IMR-90 (cell line): ENCODE results near the gene C19orf85. TPM values are rescaled to one million over a fixed set of nuclear protein-coding genes. Genes with fewer than 3 reads are reported as not detected.

Experiments used
- ATAC-seq: fragments of 200-7000 bp; cut with Tn5 transposase; 2 replicates; pipeline ENCODE4 v1.9.1; 2020; ENCODE audit warnings: low read depth, mild to moderate bottlenecking, moderate library complexity
- BruUV-seq: library from RNA; stranded (reverse); fragments of 400-500 nt; replicated peaks from 2 replicates; lab custom pipeline; 2021; lab: Mats Ljungman, UMichigan
- CTCF ChIA-PET: fragments of 300-600 bp; formaldehyde crosslinking; extraction: SDS; loops from one replicate; lab custom pipeline; 2021; ENCODE audit warnings: antibody characterized with exemption; lab: Yijun Ruan, JAX
- POLR2A ChIA-PET: fragments of 300-600 bp; sonication (Branson Sonifier 250); formaldehyde crosslinking; loops from one replicate; lab custom pipeline; 2022; ENCODE audit warnings: antibody characterized with exemption; ENCODE audit not compliant: unreplicated experiment; lab: Charles Lee
- DNase-seq: peaks from one replicate; pipeline ENCODE4 v3.0.0; 2013
- H2AFZ ChIP-seq: replicated peaks from 2 replicates; pipeline ENCODE3; 2013; ENCODE audit warnings: low read length, mild to moderate bottlenecking; ENCODE audit not compliant: poor library complexity
- H2AK5ac ChIP-seq: 2 replicates; pipeline ENCODE4 v1.6.1; 2013; ENCODE audit warnings: low read depth, low read length, inconsistent platforms
- H2AK9ac ChIP-seq: replicated peaks from 2 replicates; pipeline ENCODE3; 2013; ENCODE audit warnings: mild to moderate bottlenecking, low read depth, low read length, moderate library complexity; ENCODE audit not compliant: poor library complexity
- H2BK120ac ChIP-seq: 2 replicates; pipeline ENCODE4 v1.6.1; 2013; ENCODE audit warnings: low read depth, low read length, inconsistent platforms
- H2BK15ac ChIP-seq: 3 replicates; pipeline ENCODE4 v1.6.1; 2013; ENCODE audit warnings: low read depth, low read length, inconsistent platforms
- H2BK20ac ChIP-seq: 2 replicates; pipeline ENCODE4 v1.6.1; 2013; ENCODE audit warnings: low read depth, mild to moderate bottlenecking, inconsistent platforms, low read length, moderate library complexity
- H2BK5ac ChIP-seq: 2 replicates; pipeline ENCODE4 v1.6.1; 2013; ENCODE audit warnings: mild to moderate bottlenecking, low read depth, low read length, inconsistent platforms; ENCODE audit not compliant: poor library complexity, severe bottlenecking
- H3K14ac ChIP-seq: replicated peaks from 2 replicates; pipeline ENCODE4 v1.6.1; 2013; ENCODE audit warnings: low read depth, low read length, inconsistent platforms
- H3K18ac ChIP-seq: 2 replicates; pipeline ENCODE4 v1.6.1; 2013; ENCODE audit warnings: low read depth, low read length, control low read depth
- H3K23ac ChIP-seq: 2 replicates; pipeline ENCODE4 v1.6.1; 2013; ENCODE audit warnings: low read depth, low read length, inconsistent platforms
- H3K27ac ChIP-seq: 2 replicates; pipeline ENCODE4 v1.5.1; 2013; ENCODE audit warnings: mild to moderate bottlenecking, control low read depth, low read length; ENCODE audit not compliant: insufficient read depth
- H3K27me3 ChIP-seq: 2 replicates; pipeline ENCODE4 v1.6.1; 2013; ENCODE audit warnings: low read length; ENCODE audit not compliant: control insufficient read depth, insufficient read depth
- H3K36me3 ChIP-seq: 2 replicates; pipeline ENCODE4 v1.6.1; 2013; ENCODE audit warnings: low read length, mixed read lengths; ENCODE audit not compliant: control insufficient read depth, insufficient read depth
- H3K4ac ChIP-seq: 2 replicates; pipeline ENCODE4 v1.6.1; 2013; ENCODE audit warnings: low read depth, low read length, inconsistent platforms
- H3K4me1 ChIP-seq: 2 replicates; pipeline ENCODE4 v1.6.1; 2013; ENCODE audit warnings: low read length, mixed read lengths; ENCODE audit not compliant: control insufficient read depth, insufficient read depth
- H3K4me2 ChIP-seq: 2 replicates; pipeline ENCODE4 v1.6.1; 2013; ENCODE audit warnings: low read depth, mild to moderate bottlenecking, control low read depth, low read length, moderate library complexity
- H3K4me3 ChIP-seq: 2 replicates; pipeline ENCODE4 v1.5.1; 2013; ENCODE audit warnings: low read depth, mild to moderate bottlenecking, control low read depth, low read length, moderate library complexity; ENCODE audit not compliant: insufficient read depth
- H3K56ac ChIP-seq: 2 replicates; pipeline ENCODE4 v1.6.1; 2013; ENCODE audit warnings: low read length, inconsistent platforms; ENCODE audit not compliant: insufficient read depth; ENCODE audit errors: extremely low read depth
- H3K79me1 ChIP-seq, 2 experiments: 2 replicates each; pipeline ENCODE4 v1.6.1; 2013; ENCODE audit warnings: low read length in 2 of 2, inconsistent platforms in 1 of 2, low read depth in 1 of 2
- H3K9ac ChIP-seq: 2 replicates; pipeline ENCODE4 v1.6.1; 2013; ENCODE audit warnings: low read depth, low read length, control low read depth
- H3K9me1 ChIP-seq: 2 replicates; pipeline ENCODE4 v1.6.1; 2013; ENCODE audit warnings: low read length, inconsistent platforms; ENCODE audit not compliant: insufficient read depth
- H3K9me3 ChIP-seq: 2 replicates; pipeline ENCODE4 v1.6.1; 2013; ENCODE audit warnings: low read length; ENCODE audit not compliant: control insufficient read depth, insufficient read depth
- H4K20me1 ChIP-seq: 2 replicates; pipeline ENCODE4 v1.6.1; 2013; ENCODE audit warnings: low read length, inconsistent platforms; ENCODE audit not compliant: insufficient read depth
- H4K5ac ChIP-seq: 2 replicates; pipeline ENCODE4 v1.6.1; 2013; ENCODE audit warnings: mild to moderate bottlenecking, low read depth, low read length, control low read depth
- H4K8ac ChIP-seq, 2 experiments: 2 replicates each; pipeline ENCODE4 v1.6.1; 2013; ENCODE audit warnings: low read depth in 2 of 2, low read length in 2 of 2, control low read depth in 1 of 2, inconsistent platforms in 1 of 2
- H4K91ac ChIP-seq: 2 replicates; pipeline ENCODE4 v1.6.1; 2013; ENCODE audit warnings: low read depth, low read length, inconsistent platforms; ENCODE audit not compliant: insufficient read depth
- CEBPB ChIP-seq: IDR thresholded peaks from 2 replicates; pipeline ENCODE4 v1.6.1; 2012; ENCODE audit warnings: low read depth, low read length, improper control_type of control experiment
- RAD21 ChIP-seq: IDR thresholded peaks from 2 replicates; pipeline ENCODE4 v1.6.1; 2012; ENCODE audit warnings: low read length, improper control_type of control experiment
- WGBS, 2 experiments: methylation state at CpG; one replicate each; pipeline versions ENCODE4 v1.1.5 to v1.1.7; 2013; ENCODE audit warnings: missing lambda C conversion rate in 2 of 2; ENCODE audit not compliant: insufficient read length in 1 of 2; ENCODE audit errors: extremely low coverage in 2 of 2; 5-methylcytosine and 5-hydroxymethylcytosine counted together
- dilution Hi-C: fragments of 300-500 bp; cut with HindIII; formaldehyde crosslinking; loops from one replicate; pipeline ENCODE4 v1.14.3; 2018; ENCODE audit warnings: low sequenced_read_pairs; ENCODE audit not compliant: unreplicated experiment
- in situ Hi-C: fragments of 300-500 bp; cut with MboI; formaldehyde crosslinking; loops from 3 replicates; pipeline ENCODE4 v1.14.3; 2019; ENCODE audit warnings: low sequenced_read_pairs, inconsistent platforms, mixed read lengths
- intact Hi-C: fragments of 100-400 bp; cut with micrococcal nuclease; formaldehyde crosslinking; loops from 2 replicates; pipeline ENCODE4 v1.10.0; 2022
- polyA plus RNA-seq, 3 experiments: library from polyadenylated mRNA; depleted of rRNA; stranded (reverse); fragments of >200 nt; gene quantifications; 2 replicates each; pipeline ENCODE4 v1.2.3, GENCODE V29; 2012; ENCODE audit warnings: low replicate concordance in 1 of 3
- total RNA-seq: library from RNA; depleted of rRNA; stranded (reverse); fragments of >200 nt; gene quantifications from 2 replicates; pipeline ENCODE4 v1.2.3, GENCODE V29; 2012

The C19orf85 gene
- total and polyA plus RNA-seq, 2 of the 4 experiments (the other 2 are of a cell fraction), result not detected

DNA sequence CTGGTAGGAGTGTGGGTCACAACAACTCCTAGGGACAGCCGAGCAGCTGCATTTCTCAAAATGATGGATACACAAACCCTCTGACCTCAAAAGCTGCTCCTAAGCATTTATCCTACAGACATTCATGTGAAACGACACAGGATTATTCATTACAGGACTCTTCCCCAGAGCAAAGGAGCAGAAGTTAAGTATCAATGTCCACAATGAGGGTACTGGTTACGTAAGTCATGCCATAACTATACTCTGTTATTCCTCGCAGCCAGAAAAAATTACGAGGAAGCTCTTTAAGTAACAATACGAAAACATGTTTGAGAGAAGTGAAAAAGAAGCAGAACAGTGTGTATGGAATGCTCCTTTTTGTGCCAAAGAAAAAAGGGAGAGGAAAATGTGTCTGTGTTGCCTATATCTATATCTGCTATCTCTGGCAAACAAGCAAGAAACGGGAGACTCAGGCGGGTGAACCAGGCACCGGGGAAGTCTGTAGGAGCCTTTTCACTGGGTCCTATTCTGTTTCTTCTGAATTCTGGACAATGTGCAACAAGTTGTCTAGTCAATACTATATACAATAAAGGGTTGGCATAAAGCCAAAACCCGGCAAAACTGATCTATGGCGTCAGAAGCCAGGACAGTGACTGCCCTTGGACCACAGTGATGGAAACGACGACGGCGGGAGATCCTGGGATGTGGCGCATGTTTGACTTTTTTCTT is 4.4 kb downstream of the C19orf85 start:
- no peak overlapping the region for H2AFZ ChIP-seq
- dilution Hi-C loops, result no loop called here
- H2AK9ac ChIP-seq, result no peak overlapping the region
- peak overlapping the region; percentile 52 for H3K4me2 ChIP-seq
- TF ChIP-seq CEBPB (peak; percentile 55), RAD21 (no peak)
- H2BK5ac ChIP-seq, result no peak overlapping the region
- no peak overlapping the region for H2BK15ac ChIP-seq
- no peak overlapping the region for H4K8ac ChIP-seq
- H3K27ac ChIP-seq, result peak overlapping the region; percentile 53; the same call in 1 of the 2 replicates
- H4K20me1 ChIP-seq, result peaks cover 10% of the 10 kb centered on the region
- H3K27me3 ChIP-seq, result no peaks in the 10 kb centered on the region
- H3K14ac ChIP-seq, result no peak overlapping the region
- POLR2A ChIA-PET, result no interaction called here
- CTCF ChIA-PET, result interaction anchor here (0.6 to 1.4 kb wide), 3 partner anchors 8 to 44 kb away, joined by 3 to 5 read pairs (median 3); no protein-coding TSS in a partner anchor
- no peak overlapping the region for H2AK5ac ChIP-seq
- 0 out of 2 replicates have a peak, but pooled peaks cover 4% of the 10 kb centered on the region for H3K9me1 ChIP-seq
- no peak overlapping the region for H4K91ac ChIP-seq
- H3K18ac ChIP-seq, result no peak overlapping the region
- no peak overlapping the region for H2BK120ac ChIP-seq
- no peak overlapping the region for H2BK20ac ChIP-seq
- peaks cover 5 to 28% of the 10 kb centered on the region in 2 experiments; a peak in 3 of 4 replicates for H3K79me1 ChIP-seq
- intact Hi-C loops, result loop anchor here (2.0 kb wide), 1 partner anchor 147 kb away; no protein-coding TSS in a partner anchor
- peak overlapping the region; percentile 65; the same call in 1 of the 2 replicates for H3K4me3 ChIP-seq
- no peaks in the 10 kb centered on the region for H3K9me3 ChIP-seq
- no peak overlapping the region for H4K5ac ChIP-seq
- H3K4me1 ChIP-seq, result peaks cover 3% of the 10 kb centered on the region; the same call in 1 of the 2 replicates
- H3K56ac ChIP-seq, result no peak overlapping the region
- H3K9ac ChIP-seq, result peak overlapping the region; percentile 46; the same call in 1 of the 2 replicates
- TSS peak; percentile 79 for BruUV-seq
- H3K36me3 ChIP-seq, result no peaks in the 10 kb centered on the region; the same call in 1 of the 2 replicates
- 35% methylated on average over 3 of the region's 16 CpGs; no CpG with 5 or more reads in 1 of the 2 experiments for WGBS, 2 experiments
- no peak overlapping the region for H3K4ac ChIP-seq
- ATAC-seq, result no peak
- peak; percentile 31 for DNase-seq
- in situ Hi-C loops, result no loop called here
- no peak overlapping the region for H3K23ac ChIP-seq
